IMR-90 (cell line): ENCODE measurements around the gene SCARB1. TPM values are rescaled to one million over a fixed set of nuclear protein-coding genes. Genes with fewer than 3 reads are reported as not detected.

Source experiments
- ATAC-seq: fragments of 200-7000 bp; cut with Tn5 transposase; 2 replicates; pipeline ENCODE4 v1.9.1; 2020; ENCODE audit warnings: low read depth, mild to moderate bottlenecking, moderate library complexity
- BruUV-seq: library from RNA; stranded (reverse); fragments of 400-500 nt; replicated peaks from 2 replicates; lab custom pipeline; 2021; lab: Mats Ljungman, UMichigan
- CTCF ChIA-PET: fragments of 300-600 bp; formaldehyde crosslinking; extraction: SDS; loops from one replicate; lab custom pipeline; 2021; ENCODE audit warnings: antibody characterized with exemption; lab: Yijun Ruan, JAX
- POLR2A ChIA-PET: fragments of 300-600 bp; sonication (Branson Sonifier 250); formaldehyde crosslinking; loops from one replicate; lab custom pipeline; 2022; ENCODE audit warnings: antibody characterized with exemption; ENCODE audit not compliant: unreplicated experiment; lab: Charles Lee
- DNase-seq: peaks from one replicate; pipeline ENCODE4 v3.0.0; 2013
- H2AFZ ChIP-seq: replicated peaks from 2 replicates; pipeline ENCODE3; 2013; ENCODE audit warnings: low read length, mild to moderate bottlenecking; ENCODE audit not compliant: poor library complexity
- H2AK5ac ChIP-seq: 2 replicates; pipeline ENCODE4 v1.6.1; 2013; ENCODE audit warnings: low read depth, low read length, inconsistent platforms
- H2AK9ac ChIP-seq: replicated peaks from 2 replicates; pipeline ENCODE3; 2013; ENCODE audit warnings: mild to moderate bottlenecking, low read depth, low read length, moderate library complexity; ENCODE audit not compliant: poor library complexity
- H2BK120ac ChIP-seq: 2 replicates; pipeline ENCODE4 v1.6.1; 2013; ENCODE audit warnings: low read depth, low read length, inconsistent platforms
- H2BK15ac ChIP-seq: 3 replicates; pipeline ENCODE4 v1.6.1; 2013; ENCODE audit warnings: low read depth, low read length, inconsistent platforms
- H2BK20ac ChIP-seq: 2 replicates; pipeline ENCODE4 v1.6.1; 2013; ENCODE audit warnings: low read depth, mild to moderate bottlenecking, inconsistent platforms, low read length, moderate library complexity
- H2BK5ac ChIP-seq: 2 replicates; pipeline ENCODE4 v1.6.1; 2013; ENCODE audit warnings: mild to moderate bottlenecking, low read depth, low read length, inconsistent platforms; ENCODE audit not compliant: poor library complexity, severe bottlenecking
- H3K14ac ChIP-seq: replicated peaks from 2 replicates; pipeline ENCODE4 v1.6.1; 2013; ENCODE audit warnings: low read depth, low read length, inconsistent platforms
- H3K18ac ChIP-seq: 2 replicates; pipeline ENCODE4 v1.6.1; 2013; ENCODE audit warnings: low read depth, low read length, control low read depth
- H3K23ac ChIP-seq: 2 replicates; pipeline ENCODE4 v1.6.1; 2013; ENCODE audit warnings: low read depth, low read length, inconsistent platforms
- H3K27ac ChIP-seq: 2 replicates; pipeline ENCODE4 v1.5.1; 2013; ENCODE audit warnings: mild to moderate bottlenecking, control low read depth, low read length; ENCODE audit not compliant: insufficient read depth
- H3K27me3 ChIP-seq: 2 replicates; pipeline ENCODE4 v1.6.1; 2013; ENCODE audit warnings: low read length; ENCODE audit not compliant: control insufficient read depth, insufficient read depth
- H3K36me3 ChIP-seq: 2 replicates; pipeline ENCODE4 v1.6.1; 2013; ENCODE audit warnings: low read length, mixed read lengths; ENCODE audit not compliant: control insufficient read depth, insufficient read depth
- H3K4ac ChIP-seq: 2 replicates; pipeline ENCODE4 v1.6.1; 2013; ENCODE audit warnings: low read depth, low read length, inconsistent platforms
- H3K4me1 ChIP-seq: 2 replicates; pipeline ENCODE4 v1.6.1; 2013; ENCODE audit warnings: low read length, mixed read lengths; ENCODE audit not compliant: control insufficient read depth, insufficient read depth
- H3K4me2 ChIP-seq: 2 replicates; pipeline ENCODE4 v1.6.1; 2013; ENCODE audit warnings: low read depth, mild to moderate bottlenecking, control low read depth, low read length, moderate library complexity
- H3K4me3 ChIP-seq: 2 replicates; pipeline ENCODE4 v1.5.1; 2013; ENCODE audit warnings: low read depth, mild to moderate bottlenecking, control low read depth, low read length, moderate library complexity; ENCODE audit not compliant: insufficient read depth
- H3K56ac ChIP-seq: 2 replicates; pipeline ENCODE4 v1.6.1; 2013; ENCODE audit warnings: low read length, inconsistent platforms; ENCODE audit not compliant: insufficient read depth; ENCODE audit errors: extremely low read depth
- H3K79me1 ChIP-seq, 2 experiments: 2 replicates each; pipeline ENCODE4 v1.6.1; 2013; ENCODE audit warnings: low read length in 2 of 2, inconsistent platforms in 1 of 2, low read depth in 1 of 2
- H3K9ac ChIP-seq: 2 replicates; pipeline ENCODE4 v1.6.1; 2013; ENCODE audit warnings: low read depth, low read length, control low read depth
- H3K9me1 ChIP-seq: 2 replicates; pipeline ENCODE4 v1.6.1; 2013; ENCODE audit warnings: low read length, inconsistent platforms; ENCODE audit not compliant: insufficient read depth
- H3K9me3 ChIP-seq: 2 replicates; pipeline ENCODE4 v1.6.1; 2013; ENCODE audit warnings: low read length; ENCODE audit not compliant: control insufficient read depth, insufficient read depth
- H4K20me1 ChIP-seq: 2 replicates; pipeline ENCODE4 v1.6.1; 2013; ENCODE audit warnings: low read length, inconsistent platforms; ENCODE audit not compliant: insufficient read depth
- H4K5ac ChIP-seq: 2 replicates; pipeline ENCODE4 v1.6.1; 2013; ENCODE audit warnings: mild to moderate bottlenecking, low read depth, low read length, control low read depth
- H4K8ac ChIP-seq, 2 experiments: 2 replicates each; pipeline ENCODE4 v1.6.1; 2013; ENCODE audit warnings: low read depth in 2 of 2, low read length in 2 of 2, control low read depth in 1 of 2, inconsistent platforms in 1 of 2
- H4K91ac ChIP-seq: 2 replicates; pipeline ENCODE4 v1.6.1; 2013; ENCODE audit warnings: low read depth, low read length, inconsistent platforms; ENCODE audit not compliant: insufficient read depth
- CEBPB ChIP-seq: IDR thresholded peaks from 2 replicates; pipeline ENCODE4 v1.6.1; 2012; ENCODE audit warnings: low read depth, low read length, improper control_type of control experiment
- MAFK ChIP-seq: IDR thresholded peaks from 2 replicates; pipeline ENCODE4 v1.6.1; 2012; ENCODE audit warnings: low read depth, low read length, improper control_type of control experiment
- RFX5 ChIP-seq: IDR thresholded peaks from 2 replicates; pipeline ENCODE4 v1.8.0; 2012; ENCODE audit warnings: low read depth, mild to moderate bottlenecking, low read length, moderate library complexity
- WGBS, 2 experiments: methylation state at CpG; one replicate each; pipeline versions ENCODE4 v1.1.5 to v1.1.7; 2013; ENCODE audit warnings: missing lambda C conversion rate in 2 of 2; ENCODE audit not compliant: insufficient read length in 1 of 2; ENCODE audit errors: extremely low coverage in 2 of 2; 5-methylcytosine and 5-hydroxymethylcytosine counted together
- dilution Hi-C: fragments of 300-500 bp; cut with HindIII; formaldehyde crosslinking; loops from one replicate; pipeline ENCODE4 v1.14.3; 2018; ENCODE audit warnings: low sequenced_read_pairs; ENCODE audit not compliant: unreplicated experiment
- in situ Hi-C: fragments of 300-500 bp; cut with MboI; formaldehyde crosslinking; loops from 3 replicates; pipeline ENCODE4 v1.14.3; 2019; ENCODE audit warnings: low sequenced_read_pairs, inconsistent platforms, mixed read lengths
- intact Hi-C: fragments of 100-400 bp; cut with micrococcal nuclease; formaldehyde crosslinking; loops from 2 replicates; pipeline ENCODE4 v1.10.0; 2022
- polyA plus RNA-seq, 3 experiments: library from polyadenylated mRNA; depleted of rRNA; stranded (reverse); fragments of >200 nt; gene quantifications; 2 replicates each; pipeline ENCODE4 v1.2.3, GENCODE V29; 2012; ENCODE audit warnings: low replicate concordance in 1 of 3
- total RNA-seq: library from RNA; depleted of rRNA; stranded (reverse); fragments of >200 nt; gene quantifications from 2 replicates; pipeline ENCODE4 v1.2.3, GENCODE V29; 2012
- TF ChIP-seq, protein P1 (sequence below): fragments of 150-350 bp; IDR thresholded peaks from 2 replicates; pipeline ENCODE4 v1.6.1; 2017; ENCODE audit warnings: mild to moderate bottlenecking, antibody characterized with exemption, low read length, low read depth

Gene SCARB1
- total and polyA plus RNA-seq, 2 of the 4 experiments (the other 2 are of a cell fraction), result 3.0 to 24.8 TPM

DNA sequence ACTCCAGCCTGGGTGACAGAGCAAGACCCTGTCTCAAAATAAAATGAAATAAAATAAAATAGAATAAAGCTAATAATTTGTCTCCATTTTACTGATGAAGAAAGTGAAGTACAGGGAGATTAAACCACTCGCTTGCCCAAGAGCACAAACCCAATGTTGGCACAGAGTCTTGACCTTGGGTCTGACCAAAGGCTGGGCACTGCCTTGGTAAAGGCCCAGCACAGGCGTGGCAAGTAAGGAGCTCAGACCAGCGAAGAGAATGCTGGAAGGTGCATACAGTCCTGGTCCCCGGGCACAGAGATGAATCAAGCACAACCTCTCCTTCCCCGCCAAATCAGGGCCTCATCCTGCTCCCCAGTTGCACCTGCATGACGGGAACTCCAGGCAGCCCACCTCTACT, 26.9 kb downstream of the SCARB1 start:
- H2BK15ac ChIP-seq, result no peak overlapping the region

More for the DNA sequence above, 26.9 kb downstream of the SCARB1 start:
- Histone ChIP-seq H3K9me1 (peaks cover 6% of the 10 kb centered on the region; the same call in 1 of the 2 replicates), H3K79me1 (no peaks in the 10 kb centered on the region; a peak in 1 of 4 replicates), H3K4me2 (no peak overlapping the region), H3K27me3 (no peaks in the 10 kb centered on the region), H3K27ac (no peak overlapping the region), H4K20me1 (no peaks in the 10 kb centered on the region; the same call in 1 of the 2 replicates), H3K18ac (no peak overlapping the region), H4K8ac (no peak overlapping the region), H2AK9ac (no peak overlapping the region), H3K56ac (no peak overlapping the region), H2BK5ac (no peak overlapping the region), H2AK5ac (no peak overlapping the region), H3K23ac (no peak overlapping the region), H3K9me3 (no peaks in the 10 kb centered on the region), H4K91ac (no peak overlapping the region; the same call in 1 of the 2 replicates), H2BK20ac (no peak overlapping the region), H2AFZ (no peak overlapping the region), H2BK120ac (no peak overlapping the region), H3K4me3 (no peak overlapping the region), H3K9ac (no peak overlapping the region), H3K4ac (no peak overlapping the region), H4K5ac (no peak overlapping the region), H3K14ac (no peak overlapping the region), H3K4me1 (peaks cover 5% of the 10 kb centered on the region), H3K36me3 (no peaks in the 10 kb centered on the region)
- BruUV-seq, result no TSS peak
- dilution Hi-C loops (no loop called here), intact Hi-C loops (no loop called here), in situ Hi-C loops (no loop called here)
- ChIA-PET POLR2A (no interaction called here), CTCF (interaction anchor here (0.6 kb wide), 2 partner anchors 9 to 133 kb away, joined by 3 to 4 read pairs; no protein-coding TSS in a partner anchor)
- TF ChIP-seq, protein P1, sequence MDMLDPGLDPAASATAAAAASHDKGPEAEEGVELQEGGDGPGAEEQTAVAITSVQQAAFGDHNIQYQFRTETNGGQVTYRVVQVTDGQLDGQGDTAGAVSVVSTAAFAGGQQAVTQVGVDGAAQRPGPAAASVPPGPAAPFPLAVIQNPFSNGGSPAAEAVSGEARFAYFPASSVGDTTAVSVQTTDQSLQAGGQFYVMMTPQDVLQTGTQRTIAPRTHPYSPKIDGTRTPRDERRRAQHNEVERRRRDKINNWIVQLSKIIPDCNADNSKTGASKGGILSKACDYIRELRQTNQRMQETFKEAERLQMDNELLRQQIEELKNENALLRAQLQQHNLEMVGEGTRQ, result no peak
- TF ChIP-seq MAFK (no peak), CEBPB (no peak), RFX5 (no peak)
- ATAC-seq (no peak), DNase-seq (no peak)
- 90% methylated on average over 4 of the region's 6 CpGs; no CpG with 5 or more reads in 1 of the 2 experiments for WGBS, 2 experiments
